ENCODE measurements around the gene CACNA1D. TPM values are rescaled to one million over a fixed set of nuclear protein-coding genes. Genes with fewer than 3 reads are reported as not detected.

Gene CACNA1D
- total RNA-seq, 4 donors from 2014 or later, result 0.85 to 0.88 TPM; not detected in 2

DNA sequence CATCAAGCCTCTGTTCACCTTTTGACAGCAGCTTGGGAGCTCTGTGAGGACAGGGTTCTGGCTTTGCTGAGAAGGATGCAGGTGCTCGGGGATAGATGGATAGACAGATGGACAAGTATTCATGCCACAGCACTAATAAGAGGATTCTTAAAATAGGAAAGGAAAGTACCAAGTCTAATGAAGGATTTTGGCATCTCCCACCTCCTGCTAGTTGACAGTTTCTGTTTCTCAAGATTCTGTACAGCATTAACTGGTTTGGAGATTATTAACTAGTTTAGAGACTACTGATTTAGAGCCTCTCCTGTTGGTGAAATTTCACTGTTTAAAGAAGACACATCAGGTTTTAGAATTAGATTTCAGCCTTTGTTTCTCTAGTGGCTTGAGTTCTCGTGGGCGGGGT lies 152.3 kb downstream of the CACNA1D start:
- TF ChIP-seq, protein P1, sequence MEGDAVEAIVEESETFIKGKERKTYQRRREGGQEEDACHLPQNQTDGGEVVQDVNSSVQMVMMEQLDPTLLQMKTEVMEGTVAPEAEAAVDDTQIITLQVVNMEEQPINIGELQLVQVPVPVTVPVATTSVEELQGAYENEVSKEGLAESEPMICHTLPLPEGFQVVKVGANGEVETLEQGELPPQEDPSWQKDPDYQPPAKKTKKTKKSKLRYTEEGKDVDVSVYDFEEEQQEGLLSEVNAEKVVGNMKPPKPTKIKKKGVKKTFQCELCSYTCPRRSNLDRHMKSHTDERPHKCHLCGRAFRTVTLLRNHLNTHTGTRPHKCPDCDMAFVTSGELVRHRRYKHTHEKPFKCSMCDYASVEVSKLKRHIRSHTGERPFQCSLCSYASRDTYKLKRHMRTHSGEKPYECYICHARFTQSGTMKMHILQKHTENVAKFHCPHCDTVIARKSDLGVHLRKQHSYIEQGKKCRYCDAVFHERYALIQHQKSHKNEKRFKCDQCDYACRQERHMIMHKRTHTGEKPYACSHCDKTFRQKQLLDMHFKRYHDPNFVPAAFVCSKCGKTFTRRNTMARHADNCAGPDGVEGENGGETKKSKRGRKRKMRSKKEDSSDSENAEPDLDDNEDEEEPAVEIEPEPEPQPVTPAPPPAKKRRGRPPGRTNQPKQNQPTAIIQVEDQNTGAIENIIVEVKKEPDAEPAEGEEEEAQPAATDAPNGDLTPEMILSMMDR (IDR thresholded peaks at IDR 0.05; ENCODE audit: low read depth), result no peak

DNA sequence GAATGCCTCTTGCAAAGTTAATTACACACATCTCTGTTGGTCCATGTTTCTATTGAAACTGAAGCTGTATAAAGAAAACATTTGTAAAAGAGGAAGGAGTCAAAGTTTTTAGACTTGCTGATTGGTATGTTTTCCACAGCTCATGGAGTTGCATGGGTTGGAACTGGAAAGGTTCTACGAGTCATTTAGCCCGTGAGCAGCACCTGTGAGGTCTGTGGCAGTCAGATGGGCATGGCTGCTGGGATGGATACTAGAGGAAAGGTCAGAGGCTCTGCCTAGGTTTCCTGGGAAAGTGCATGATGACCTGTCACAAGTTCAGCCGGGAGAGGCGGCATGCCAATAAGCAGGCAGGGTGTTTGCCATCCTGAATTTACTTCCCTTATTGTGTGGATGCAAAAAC lies 155.4 kb downstream of the CACNA1D start:
- TF ChIP-seq, protein P1 (IDR thresholded peaks at IDR 0.05; ENCODE audit: low read depth), result no peak

DNA sequence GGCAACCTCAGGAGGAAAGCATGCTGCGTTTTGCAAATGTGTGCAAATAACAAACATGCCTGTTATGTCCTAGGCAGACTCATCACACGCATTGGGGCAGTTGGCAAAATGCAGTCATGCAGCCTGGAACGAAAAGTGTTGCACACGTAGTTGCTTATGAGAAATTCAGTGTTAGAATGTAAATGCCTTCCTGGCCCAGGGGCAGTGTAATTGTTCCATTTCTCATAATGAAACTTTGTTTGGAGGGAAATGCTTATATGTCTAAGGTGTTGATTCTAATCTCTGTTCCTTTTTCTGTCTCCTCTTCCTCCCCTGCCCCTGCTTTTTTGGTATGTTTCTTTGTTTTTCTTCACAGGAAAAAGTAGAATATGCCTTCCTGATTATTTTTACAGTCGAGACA lies 156.0 kb downstream of the CACNA1D start:
- TF ChIP-seq, protein P1 (IDR thresholded peaks at IDR 0.05; ENCODE audit: low read depth), result no peak

DNA sequence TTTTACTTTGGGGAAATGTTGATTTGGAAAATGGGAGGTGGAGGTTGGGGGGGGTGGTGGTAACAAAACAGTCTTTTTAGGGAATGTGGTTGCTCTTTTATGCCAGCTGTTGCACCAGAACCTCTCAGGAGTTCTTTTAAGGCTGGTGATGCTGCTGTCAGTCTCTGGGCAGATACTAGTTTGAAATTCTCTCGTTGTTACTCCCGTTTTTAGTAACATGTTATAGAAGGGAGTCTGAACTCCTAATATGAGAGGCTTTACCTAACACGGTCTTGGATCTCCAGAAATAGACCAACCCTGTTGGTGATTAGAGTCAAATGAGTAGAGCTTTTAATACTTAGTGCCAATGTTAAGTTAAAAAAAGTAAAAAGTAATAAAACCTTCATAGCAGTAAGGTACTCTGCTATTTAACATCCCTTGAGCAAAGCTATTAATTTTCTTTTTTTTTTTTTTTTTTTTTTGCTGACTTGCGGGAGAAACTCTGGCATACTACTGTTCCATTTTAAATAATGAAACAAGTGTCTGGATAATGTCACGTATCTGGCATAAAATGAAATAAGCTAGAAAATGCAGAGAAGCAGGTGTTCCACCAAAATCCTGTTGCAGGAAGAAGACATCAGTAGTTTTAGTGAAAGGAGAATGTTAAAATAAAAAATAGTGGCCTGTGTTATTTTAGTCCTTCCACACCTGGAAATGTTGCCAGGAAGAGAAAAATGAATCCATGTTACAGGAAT lies 156.7 kb downstream of the CACNA1D start:
- TF ChIP-seq, protein P1 (IDR thresholded peaks at IDR 0.05; ENCODE audit: low read depth), result no peak

DNA sequence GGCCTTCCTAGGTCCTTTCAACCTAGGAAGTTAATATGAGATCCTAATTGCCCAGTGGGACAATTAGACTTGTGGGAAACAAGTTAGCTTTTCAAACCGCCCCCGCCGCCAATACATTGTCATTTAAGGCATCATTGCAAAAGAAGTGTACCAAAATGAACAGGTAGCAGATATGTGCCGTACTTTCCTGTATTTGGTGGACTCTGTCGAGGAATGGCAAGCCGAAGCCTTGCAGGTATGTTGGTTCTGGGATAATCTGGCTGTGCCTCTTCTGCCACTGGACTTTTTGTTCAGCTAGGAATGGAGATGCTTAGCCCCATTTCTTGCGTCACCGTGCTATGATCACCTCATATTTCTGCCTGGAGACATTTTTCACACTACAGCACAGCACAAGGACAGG lies 157.5 kb downstream of the CACNA1D start:
- TF ChIP-seq, protein P1 (IDR thresholded peaks at IDR 0.05; ENCODE audit: low read depth), result no peak

DNA sequence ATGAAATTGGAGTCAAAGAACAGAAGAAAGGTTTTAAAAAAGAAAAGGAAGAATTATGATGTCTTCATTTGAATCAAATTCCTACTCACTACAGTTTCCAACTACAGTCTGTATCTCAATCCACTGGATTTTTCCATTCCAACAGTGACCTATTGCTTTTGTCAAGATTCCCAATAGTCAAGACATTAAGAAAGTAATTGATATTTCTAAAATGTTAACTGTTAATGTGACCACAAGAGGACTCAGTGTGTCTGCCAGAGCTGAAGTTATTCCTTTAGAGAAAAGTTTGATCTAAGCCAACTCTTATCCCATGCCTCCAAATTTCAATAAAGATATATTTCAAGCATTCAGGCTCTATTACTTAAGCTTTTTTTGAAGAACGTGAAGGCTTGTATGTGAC lies 163.2 kb downstream of the CACNA1D start:
- TF ChIP-seq, protein P1 (IDR thresholded peaks at IDR 0.05; ENCODE audit: low read depth), result no peak

DNA sequence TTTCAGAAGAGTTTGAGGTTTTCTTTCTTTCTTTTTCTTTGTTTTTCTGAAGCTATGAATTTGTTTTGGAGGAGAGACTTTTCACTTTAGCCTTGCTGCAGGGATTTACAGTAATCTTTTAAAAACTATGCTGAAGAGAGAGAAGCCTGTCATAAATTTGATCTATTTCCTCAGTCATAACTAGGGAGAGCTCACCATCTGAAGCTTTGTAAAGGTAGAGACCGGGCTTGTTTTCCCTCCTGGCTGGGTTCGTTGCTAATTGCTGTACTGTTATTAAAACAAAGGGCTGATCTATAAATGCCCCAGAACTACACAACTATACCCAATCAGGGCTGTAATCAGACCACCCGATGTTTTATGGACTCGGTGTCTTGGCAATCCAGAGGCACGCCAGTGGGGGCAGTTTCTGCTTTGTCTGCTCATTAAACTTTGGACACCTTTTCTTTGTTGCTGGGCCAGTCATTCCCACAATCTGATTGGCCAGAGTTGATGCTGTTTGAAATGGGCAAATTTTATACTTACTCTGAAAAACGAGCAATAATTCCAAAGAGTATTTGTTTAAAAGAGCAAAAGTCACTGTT lies 164.3 kb downstream of the CACNA1D start:
- TF ChIP-seq, protein P1 (IDR thresholded peaks at IDR 0.05; ENCODE audit: low read depth), result no peak

Data from subcutaneous adipose tissue (tissue), 4 donors.